Measurements from ENCODE around the gene ZNF714.
"Not testable (repeated sequence)": the region's sequence is repeated elsewhere in the genome, so short reads cannot be mapped to it uniquely, and the experiment has no call there.

ZNF714 gene

GRCh38 chr19:21130097-21130775 lies 48.2 kb downstream of the ZNF714 start:
- no peak for DNase-seq (ENCODE audit: low read depth, low spot score)

- DNase-seq (ENCODE audit: low read depth, low spot score): no peak
Observed at GRCh38 chr19:21133633-21134032, 51.6 kb downstream of the ZNF714 start.

- DNase-seq (ENCODE audit: low read depth, low spot score): no peak
Observed at GRCh38 chr19:21134934-21135366, 52.9 kb downstream of the ZNF714 start.

- DNase-seq (ENCODE audit: low read depth, low spot score): no peak
Observed at GRCh38 chr19:21135433-21135832, 53.4 kb downstream of the ZNF714 start.

- no peak for DNase-seq (ENCODE audit: low read depth, low spot score)
Observed at GRCh38 chr19:21138130-21138529, 56.1 kb downstream of the ZNF714 start.

GRCh38 chr19:21141006-21141405 lies 59.0 kb downstream of the ZNF714 start:
- DNase-seq (ENCODE audit: low read depth, low spot score): not testable (repeated sequence)

- peak; percentile 96 for DNase-seq (ENCODE audit: low read depth, low spot score)
Observed at GRCh38 chr19:21141787-21142464, 59.9 kb downstream of the ZNF714 start, which contains the start of gene ZNF431. Gene ZNF431 (plus strand): TSS chr19:21142040. CDS start chr19:21142184, 144 bp downstream.

GRCh38 chr19:21143428-21143827 lies 61.4 kb downstream of the ZNF714 start:
- DNase-seq (ENCODE audit: low read depth, low spot score): no peak

GRCh38 chr19:21143854-21144253 lies 61.9 kb downstream of the ZNF714 start:
- no peak for DNase-seq (ENCODE audit: low read depth, low spot score)

GRCh38 chr19:21147540-21147939 lies 65.5 kb downstream of the ZNF714 start:
- DNase-seq (ENCODE audit: low read depth, low spot score): no peak

GRCh38 chr19:21148681-21149080 lies 66.7 kb downstream of the ZNF714 start:
- DNase-seq (ENCODE audit: low read depth, low spot score): no peak

- no peak for DNase-seq (ENCODE audit: low read depth, low spot score)
Observed at GRCh38 chr19:21149877-21150276, 67.9 kb downstream of the ZNF714 start.

- no peak for DNase-seq (ENCODE audit: low read depth, low spot score)
Observed at GRCh38 chr19:21151460-21151859, 69.5 kb downstream of the ZNF714 start.

- peak; percentile 60 for DNase-seq (ENCODE audit: low read depth, low spot score)
Observed at GRCh38 chr19:21158523-21159135, 76.6 kb downstream of the ZNF714 start.

GRCh38 chr19:21164541-21164940 lies 82.5 kb downstream of the ZNF714 start:
- no peak for DNase-seq (ENCODE audit: low read depth, low spot score)

GRCh38 chr19:21166436-21166835 lies 84.4 kb downstream of the ZNF714 start:
- no peak for DNase-seq (ENCODE audit: low read depth, low spot score)

All from astrocyte of the hippocampus (primary cell).